Measurements from ENCODE around the gene EYS.

EYS gene
- 0 reads per million in 2 donors for total RNA-seq

DNA sequence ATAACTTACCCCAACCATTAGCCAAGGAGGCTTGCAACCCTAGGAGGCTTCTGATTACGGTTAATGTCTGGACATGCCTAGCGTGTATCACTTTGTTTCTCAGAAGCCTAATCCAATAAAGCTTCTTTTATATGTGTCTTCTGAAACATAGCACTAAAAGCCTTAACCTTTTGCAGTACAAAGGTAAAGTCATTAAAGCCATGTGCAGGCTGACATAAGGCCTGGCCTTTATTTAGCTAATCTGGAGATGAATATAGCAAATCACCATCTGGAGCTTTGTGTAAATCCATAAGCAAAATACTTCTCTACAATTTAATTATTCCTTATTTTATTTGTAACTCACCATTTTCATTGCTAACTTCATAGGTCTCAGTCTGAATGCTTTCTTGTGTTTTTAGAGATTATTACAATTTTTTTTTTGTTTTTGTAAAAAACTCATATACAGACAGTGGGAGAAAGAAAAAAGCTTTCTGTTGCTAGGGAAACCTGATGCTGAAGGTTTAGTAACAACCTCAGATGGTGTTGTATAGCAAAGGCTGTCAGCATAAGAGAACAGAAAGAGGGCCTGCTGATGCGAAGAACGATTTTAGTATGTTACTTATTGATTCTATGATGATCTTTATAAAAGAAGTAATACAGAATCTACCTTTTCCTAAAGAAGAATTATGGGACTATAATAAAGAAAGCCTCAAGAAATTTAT, at the start of gene EYS:
Gene EYS (minus strand): TSS at position 101 of the 701 bp plus-strand sequence. CDS start 211,816 bp downstream, outside the sequence.
- DNase-seq = no peak

DNA sequence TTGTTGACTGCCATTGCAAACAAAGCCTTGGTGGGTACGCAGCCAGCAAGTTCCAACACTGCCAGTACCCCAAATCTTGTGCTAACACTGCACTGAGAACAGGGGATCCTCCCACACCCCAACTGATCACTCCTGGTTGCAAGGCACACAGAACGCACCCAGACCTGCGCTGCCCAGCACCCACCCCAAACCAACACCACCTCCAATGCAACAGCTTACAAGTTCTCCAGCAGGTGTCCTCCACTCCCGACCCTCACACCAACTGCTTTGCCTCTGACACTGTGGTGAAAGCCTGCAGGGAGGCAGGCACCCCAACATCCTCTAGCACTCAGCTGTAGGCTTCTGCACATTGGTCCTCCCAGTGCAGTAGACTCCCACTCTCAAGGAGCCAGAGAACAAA, 39.3 kb upstream of the EYS start:
- DNase-seq = no peak

DNA sequence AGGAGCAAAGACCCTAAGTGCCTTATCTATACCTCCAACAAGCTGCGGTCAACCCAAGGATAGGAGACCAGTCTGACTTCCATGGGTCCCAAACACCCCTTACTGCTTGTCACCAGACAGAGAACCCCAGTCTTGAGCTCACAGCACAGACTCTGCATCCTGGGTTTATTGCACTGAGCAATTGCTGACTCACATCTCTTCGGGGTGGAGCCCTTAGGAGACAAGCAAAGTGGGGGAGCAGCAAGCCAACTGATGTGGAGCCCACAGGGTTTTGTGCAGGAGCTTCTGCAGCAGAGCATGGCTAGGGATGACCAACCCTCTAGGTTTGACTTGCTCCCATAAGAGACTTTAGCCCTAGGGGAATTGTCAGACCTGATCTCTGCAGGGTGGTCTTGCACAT, 38.6 kb upstream of the EYS start:
- no peak for DNase-seq

DNA sequence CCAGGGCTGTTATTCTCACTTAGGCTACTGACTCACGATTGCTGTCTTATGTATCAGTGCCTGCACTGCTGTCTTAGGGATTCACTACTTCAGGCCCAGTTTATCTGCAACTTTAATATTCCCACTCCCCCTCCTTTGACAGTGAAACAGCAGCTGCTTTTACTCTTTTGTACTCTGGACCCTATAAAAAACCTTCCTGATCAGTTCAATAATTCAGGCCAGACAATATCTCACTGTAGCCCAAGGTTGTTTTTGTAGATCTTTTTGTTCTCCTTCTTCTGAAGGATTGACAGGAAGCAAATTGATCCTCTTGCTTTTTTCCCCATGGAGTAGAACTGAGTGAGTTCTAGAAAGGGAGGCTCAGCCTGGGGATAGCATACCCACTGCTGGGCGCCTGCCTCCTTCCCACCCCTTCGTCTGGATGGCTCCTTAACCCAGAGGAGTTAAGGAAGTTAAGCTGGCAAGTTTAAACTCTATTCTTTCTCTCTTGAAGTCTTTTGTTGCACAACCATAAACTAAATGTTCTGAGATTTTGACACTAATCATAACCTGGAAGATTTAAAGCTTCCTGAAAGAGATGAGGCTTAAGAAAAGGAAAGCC, 22.0 kb upstream of the EYS start:
- no peak for DNase-seq

DNA sequence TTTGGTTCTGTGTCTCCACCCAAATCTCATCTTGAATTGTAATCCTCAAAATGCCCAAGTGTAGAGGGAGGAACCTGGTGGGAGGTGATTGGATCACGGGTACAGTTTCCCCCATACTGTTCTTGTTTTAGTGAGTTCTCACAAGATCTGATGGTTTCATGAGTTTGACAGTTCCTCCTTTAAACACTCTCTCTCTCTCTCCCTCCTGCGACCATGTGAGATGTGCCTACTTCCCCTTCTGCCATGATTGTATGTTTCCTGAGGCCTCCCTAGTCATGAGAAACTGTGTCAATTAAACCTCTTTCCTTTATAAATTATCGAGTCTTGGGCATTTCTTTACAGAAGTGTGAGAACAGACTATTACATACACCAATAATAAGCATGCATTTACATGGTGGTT, 12.1 kb upstream of the EYS start:
- no peak for DNase-seq

DNA sequence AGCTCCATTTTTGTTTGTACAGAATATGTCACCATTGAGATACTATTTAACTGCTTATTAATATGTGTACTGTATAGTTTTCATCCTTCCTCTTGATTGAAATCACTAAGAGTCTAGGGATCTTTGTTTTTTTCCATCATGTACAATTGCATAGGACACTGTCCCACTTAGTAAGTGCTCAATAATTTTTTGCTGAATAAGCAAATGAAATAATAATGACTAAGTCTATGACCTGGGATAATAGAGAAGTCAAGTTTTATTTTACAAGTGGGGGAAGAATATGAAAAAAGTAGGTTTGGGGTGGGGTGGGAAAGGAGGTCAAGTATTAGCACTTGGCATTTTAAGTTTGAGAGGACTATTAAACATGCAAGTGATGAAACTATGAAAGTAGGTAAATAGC, 4.5 kb upstream of the EYS start:
- DNase-seq = no peak

DNA sequence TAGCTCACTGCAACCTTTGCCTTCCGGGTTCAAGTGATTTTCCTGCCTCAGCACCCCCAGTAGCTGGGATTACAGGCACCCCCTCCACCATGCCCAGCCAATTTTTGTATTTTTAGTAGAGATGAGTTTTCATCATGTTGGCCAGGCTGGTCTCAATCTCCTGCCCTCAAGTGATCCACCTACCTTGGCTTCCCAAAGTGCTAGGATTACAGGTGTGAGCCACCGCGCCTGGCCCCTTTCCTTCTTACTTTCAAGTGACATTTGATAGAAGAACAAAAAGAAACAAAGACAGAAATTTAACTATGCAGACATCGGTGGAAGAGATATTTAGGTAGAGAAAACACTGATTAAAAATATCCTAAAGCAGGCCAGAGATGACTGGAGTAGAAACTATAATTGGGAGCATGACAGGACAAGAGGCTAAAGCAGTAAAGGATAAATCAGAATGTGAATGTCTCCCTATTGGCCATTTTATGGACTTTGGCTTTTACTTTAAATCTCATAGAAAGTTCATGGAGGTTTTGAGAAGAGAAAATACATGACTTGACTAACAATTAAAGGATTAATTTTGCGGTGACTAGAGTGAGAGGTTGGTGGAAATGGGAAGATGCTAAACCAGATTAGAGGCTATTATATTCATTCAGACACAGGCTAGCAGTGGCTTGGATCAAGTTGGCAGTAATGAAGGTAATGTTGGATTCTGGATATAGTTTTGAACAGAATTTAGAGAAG, 2.2 kb upstream of the EYS start:
- no peak for DNase-seq

DNA sequence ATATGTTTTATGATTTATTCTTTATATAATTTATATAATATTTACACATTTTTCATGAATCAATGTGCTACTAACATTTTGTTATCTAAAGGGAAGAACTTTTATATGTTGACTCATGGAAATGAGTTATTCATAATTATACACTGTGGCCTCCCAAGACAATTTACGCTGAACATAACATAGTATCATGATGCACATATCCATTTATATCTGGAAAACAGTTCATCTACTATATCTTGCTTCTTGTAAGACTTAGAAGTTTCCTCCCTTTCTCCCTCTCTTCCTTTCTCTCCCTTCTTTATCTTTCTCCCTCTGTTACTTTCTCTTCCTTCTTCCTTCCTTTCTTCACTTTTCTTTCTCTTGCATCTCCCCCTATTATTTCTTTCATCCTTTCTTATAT, 1.1 kb upstream of the EYS start:
- DNase-seq = no peak

DNA sequence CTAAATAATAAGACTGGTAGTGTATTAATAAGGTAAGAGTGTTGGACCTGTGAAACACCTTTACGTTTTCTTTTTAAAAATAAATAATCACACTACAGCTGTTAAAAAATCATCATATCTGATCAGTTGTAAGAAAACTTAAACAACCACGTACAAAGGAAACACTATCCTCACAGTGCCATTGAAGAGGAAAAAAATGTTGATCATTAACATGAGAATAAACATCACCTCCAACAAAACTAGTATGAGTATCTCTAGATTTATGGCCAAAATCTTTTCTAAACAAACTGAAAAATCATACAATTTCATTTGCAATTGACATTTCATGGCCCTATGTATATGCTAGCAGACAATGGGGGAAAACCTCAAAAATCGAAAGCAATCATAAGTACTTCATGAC, 590 bp downstream of the EYS start:
- no peak for DNase-seq

DNA sequence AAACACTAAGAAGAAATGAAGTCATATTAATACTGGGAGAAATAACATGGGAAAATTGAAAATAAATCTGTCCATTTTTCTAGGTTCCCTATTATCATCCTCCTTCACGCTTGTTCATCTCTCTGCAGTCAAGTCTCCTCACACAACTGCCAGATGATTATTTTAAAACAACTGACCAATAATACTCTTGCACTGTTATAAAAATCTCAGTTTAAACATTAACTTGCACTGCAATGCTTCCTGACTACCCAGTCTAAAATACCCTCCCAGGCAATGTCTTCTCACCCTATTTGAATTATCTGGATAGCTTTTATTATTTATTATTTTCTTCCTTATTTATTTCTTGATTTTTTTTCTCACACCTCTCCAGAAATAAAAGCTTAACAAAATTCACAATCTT, 5.7 kb downstream of the EYS start:
- no peak for DNase-seq

DNA sequence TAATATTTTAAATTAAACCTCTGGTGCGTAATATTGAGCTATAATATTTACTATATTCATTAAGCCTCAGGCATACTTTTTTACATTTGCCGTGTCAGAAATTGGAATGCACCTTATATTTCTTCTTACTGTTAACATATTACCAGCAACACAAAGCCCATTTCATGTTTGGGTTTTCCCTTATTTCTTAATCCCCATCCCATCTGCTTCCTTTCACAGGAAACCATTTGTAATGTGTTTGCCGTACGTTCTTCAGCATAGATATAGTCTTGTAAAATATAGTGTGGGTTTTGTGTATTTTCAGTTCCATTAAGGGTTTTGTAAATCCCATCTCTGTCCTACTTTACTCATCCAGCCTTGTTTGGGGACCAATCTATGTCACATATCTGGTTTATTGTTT, 6.5 kb downstream of the EYS start:
- no peak for DNase-seq

DNA sequence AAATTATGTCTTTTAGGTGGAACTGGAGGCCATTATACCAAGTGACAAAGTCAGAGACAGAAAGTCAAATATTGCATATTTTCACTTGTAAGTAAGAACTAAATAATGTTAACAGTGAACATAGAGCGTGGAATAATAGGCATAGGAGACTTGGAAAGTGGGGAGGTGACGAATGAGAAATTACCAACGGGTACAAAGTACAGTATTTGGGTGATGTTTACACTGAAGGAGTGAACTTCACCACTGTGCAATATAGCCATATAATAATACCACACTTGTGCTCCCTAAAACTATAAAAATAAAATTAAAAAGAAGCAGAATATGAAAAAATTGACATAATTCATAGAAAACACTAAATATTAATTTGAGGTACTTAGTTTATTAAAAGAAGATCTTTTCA, 14.9 kb downstream of the EYS start:
- DNase-seq = no peak

DNA sequence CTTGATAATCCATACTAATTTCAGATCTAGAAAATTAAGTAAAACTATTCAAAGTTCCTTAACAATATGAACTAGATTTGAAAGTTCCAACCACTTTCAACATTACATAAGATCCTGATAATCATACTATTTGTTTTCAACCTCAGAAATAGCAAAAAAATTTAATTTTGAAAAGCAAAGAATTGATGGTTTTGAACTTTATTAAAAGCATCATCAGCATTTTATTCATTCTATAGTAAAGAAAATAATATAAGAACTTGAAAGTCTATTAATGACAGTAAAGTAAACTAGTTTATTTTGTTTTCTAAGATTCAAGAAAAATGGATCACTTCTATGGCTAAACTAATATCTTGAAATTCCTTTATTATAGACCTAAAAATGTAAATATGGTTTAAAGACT, 26.8 kb downstream of the EYS start:
- DNase-seq = no peak

DNA sequence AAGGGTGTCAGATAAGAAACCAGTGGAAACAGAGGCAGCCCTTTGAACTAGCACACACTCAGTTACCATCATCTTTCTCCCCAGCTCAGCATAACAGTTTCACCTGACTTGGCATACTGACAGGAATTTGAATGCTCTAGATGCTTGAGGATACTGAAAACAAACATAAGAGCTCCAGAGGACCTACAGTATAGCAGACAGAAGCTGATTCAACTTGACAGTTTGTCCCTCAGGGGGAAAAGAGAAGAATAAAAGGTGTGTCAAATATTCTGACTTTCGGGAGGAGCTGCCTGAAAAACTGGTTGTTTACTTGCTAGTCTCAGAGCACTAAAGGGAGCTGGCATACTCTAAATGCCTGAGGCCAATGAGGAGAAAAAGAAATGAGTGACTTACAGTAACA, 35.1 kb downstream of the EYS start:
- DNase-seq = no peak

DNA sequence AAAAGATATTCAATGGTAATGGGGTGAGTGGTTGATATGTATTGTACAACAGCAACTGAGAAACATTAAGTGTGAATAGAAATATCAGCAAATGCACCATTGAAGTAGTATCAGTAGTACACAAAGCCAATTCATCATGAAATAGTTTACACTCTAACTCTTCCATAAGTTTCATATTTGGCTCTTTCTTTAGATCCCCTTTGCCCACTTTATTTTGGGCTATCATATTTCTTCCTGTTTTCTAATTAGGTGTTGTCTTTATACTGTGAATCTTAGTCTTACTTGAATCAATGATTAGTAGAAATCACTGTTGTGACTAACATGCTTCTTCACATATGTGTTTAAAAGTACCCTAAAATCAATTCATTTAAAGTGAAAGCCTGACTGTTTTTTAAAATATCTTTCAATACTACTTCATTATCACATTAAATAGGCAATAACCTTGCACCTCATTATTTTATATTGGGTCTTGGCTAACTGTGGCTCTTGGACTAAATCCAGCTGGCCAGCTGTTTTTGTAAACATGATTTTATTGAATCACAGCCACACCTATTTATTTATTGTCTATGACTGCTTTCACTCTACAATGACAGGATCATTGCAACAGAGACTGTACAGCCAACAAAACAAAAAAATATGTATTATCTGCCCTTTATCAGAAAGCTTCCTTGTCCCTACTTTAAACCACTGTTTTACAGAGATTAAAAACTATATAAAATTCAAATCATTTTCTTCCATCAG, 38.9 kb downstream of the EYS start:
- DNase-seq = no peak

DNA sequence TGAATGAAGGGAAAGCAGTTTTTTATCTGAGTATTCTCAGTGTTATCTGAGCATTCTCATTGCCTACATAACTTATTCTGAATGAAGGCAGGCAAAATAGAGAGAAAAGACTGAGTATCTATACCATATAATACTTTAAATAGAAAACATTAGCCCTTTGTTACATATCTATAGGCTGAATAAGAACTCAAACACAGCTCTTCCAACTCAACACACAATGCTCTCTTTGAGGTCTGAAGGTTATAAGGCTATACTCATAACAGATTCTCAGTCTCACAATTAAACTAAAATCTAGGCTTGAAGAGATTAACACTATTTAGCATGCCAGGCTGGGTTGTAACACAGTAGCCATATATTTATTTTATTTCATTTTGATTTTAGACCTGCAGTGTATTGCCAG, 56.9 kb downstream of the EYS start:
- no peak for DNase-seq

DNA sequence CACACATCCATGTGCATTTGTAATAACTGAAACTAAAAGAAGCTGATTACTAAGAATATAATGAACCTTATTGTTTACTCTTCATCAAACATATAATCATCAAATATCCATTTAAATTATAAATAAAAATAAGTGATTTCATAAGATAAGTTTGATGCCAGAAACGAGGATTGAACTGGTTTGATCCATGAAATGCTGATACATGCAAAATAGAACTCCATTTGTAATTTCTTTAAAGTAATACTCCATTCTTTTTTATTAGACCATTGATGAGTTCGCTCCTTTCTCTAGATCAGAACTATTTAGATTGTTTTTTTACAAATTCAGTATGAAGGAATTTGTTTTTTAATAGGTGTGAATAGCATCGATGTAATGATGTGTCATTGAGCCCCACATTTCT, 57.6 kb downstream of the EYS start:
- no peak for DNase-seq

DNA sequence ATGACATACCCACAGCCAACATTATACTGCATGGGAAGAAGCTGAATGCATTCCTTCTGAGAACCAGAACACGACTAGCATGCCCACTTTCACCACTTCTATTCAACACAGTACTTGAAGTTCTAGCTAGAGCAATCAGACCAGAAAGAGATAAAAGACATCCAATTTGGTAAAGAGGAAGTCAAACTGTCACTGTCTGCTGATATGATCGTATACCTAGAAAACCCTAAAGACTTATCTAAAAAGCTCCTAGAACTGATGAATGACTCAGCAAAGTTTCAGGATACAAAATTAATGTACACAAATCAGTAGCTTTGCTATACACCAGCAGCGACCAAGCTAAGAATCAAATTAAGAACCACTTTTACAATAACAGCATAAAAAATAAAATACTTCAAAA, 60.5 kb downstream of the EYS start:
- DNase-seq = no peak

DNA sequence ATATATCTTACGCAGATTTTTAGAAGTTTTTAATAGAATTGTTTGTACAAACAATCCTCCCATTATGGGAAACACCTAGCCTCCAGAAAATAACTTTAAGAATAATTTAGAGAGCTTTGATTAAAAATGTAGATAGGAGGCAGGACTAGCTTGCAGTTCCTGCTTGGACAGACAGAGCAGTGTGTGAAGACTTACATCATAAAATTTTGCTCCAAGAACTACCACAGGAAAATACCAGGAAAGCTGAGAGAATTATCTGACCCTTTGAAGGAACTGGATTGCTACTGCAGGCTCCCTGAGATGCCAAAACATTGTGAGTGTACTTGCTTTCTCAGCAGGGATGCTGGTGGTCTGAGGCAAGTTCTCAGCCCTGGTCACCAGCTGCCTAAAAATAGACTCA, 64.2 kb downstream of the EYS start:
- DNase-seq = no peak

DNA sequence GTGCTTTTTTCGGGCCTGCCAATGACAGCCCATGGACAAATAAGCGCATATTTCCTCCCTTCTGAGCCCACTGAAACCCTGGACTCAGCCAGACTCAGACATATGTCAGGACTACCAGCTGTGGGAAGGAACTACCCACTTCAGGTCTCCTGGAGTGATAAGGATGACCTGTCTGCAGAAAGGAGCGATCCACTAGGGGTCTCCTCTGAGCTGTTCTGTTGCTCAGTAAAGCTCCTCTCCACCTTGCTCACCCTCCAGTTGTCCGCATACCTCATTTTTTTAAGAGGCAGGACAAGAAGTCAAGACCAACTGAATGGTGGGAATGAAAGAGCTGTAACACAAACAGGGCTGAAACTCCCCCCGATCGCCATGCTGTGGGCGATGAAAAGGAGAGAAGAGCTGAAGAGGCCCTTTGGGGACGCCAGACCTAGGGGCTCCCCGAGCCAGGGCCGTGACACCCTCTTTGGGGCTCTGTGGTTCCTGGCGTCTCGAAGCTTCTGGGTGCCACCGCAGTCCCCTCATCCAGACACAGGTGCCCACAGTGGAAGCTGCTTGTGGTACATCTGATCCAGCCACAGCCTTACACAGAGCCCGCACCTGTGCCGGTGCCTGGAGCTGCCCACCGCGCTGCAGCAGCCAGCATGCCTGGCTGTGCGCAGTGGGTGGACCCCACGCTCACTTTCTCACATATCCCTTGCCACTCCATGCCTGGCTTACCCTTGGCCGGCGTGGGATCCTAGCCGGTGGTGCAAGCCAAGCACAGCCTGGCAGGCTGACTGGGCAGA, 68.8 kb downstream of the EYS start:
- no peak for DNase-seq

DNA sequence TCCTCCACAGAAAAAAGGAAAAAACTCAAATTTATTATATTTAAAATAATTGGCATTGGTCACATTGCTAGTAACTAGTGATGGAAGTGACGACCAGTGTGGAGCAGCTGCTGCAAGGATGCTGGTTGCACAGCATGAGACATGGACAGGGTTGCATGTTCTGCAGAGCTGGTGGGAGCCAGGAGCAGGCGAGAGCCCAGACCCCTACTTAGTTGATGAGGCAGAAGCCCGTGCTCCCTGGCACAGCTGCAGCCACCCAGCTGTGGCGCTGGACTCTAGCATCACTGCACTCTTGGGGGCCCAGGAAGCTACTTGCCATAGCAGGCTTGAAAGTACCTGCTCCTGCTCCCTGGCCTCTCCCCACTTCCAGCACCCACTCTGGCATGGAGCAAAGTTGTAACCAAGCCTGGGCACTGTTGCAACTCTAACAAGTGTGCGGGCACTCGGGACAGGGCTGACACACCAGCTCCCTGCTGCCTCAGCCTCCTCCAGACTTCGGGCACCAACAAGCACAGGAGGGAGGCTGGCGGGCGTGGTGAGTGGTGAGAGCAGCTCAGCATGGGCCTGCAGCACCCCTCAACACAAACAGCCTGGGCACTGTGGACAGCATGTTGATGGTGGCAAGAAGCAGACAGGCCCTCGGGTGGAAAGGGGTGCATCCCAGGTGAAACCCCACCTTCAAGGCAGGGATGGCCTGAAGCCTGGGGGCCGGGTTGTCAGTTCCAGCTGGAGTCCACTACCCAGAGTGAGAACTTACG, 69.6 kb downstream of the EYS start:
- no peak for DNase-seq

DNA sequence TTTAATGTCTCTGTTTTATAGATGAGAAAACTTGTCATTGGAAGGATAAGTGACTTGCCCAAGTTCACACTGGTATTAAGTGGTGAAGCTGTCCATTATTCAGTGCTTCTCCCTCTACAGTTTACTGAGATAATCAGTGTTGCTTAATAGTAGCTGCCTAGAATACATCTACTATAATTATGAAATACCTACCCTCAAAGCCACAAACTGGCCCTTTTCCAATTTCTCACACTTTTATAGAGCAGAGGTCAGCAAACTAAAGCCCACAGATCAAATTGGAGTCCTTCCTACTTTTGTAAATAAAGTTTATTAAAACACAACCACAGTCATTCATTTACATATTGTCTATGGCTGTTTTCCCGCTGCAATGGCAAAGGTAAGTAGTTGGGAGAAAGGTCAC, 73.5 kb downstream of the EYS start:
- no peak for DNase-seq

Measured in T-helper 9 cell (primary cell).